HG02623 (cell line): ENCODE data around the gene RSRC1.
"Not testable (repeated sequence)": the region's sequence is repeated elsewhere in the genome, so short reads cannot be mapped to it uniquely, and the experiment has no call there.

ENCODE experiments used
- ATAC-seq: cut with Tn5 transposase; IDR thresholded peaks from one replicate; pipeline ENCODE4 v1.9.1; 2021; ENCODE audit warnings: moderate library complexity; ENCODE audit not compliant: unreplicated experiment

RSRC1 gene

DNA sequence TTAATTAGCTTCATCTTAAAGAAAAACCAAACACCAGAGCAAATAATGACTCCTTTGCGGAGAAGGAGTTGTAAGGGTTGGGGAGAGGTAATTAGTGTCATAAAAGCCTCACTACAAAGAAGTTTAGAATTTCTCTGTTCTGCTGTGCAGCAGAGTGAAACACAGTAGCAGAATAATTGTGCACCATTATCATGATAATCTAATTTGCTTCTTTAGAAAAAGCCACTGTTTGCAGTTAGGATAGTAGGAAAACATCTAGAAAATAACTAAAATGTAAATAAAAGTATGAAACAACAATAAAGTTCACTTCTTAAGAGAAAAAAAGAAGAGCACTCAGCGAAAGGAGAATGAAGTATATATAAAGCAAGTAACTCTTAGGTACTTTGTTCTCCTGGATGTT is 9.2 kb upstream of the RSRC1 start:
- ATAC-seq = no peak

DNA sequence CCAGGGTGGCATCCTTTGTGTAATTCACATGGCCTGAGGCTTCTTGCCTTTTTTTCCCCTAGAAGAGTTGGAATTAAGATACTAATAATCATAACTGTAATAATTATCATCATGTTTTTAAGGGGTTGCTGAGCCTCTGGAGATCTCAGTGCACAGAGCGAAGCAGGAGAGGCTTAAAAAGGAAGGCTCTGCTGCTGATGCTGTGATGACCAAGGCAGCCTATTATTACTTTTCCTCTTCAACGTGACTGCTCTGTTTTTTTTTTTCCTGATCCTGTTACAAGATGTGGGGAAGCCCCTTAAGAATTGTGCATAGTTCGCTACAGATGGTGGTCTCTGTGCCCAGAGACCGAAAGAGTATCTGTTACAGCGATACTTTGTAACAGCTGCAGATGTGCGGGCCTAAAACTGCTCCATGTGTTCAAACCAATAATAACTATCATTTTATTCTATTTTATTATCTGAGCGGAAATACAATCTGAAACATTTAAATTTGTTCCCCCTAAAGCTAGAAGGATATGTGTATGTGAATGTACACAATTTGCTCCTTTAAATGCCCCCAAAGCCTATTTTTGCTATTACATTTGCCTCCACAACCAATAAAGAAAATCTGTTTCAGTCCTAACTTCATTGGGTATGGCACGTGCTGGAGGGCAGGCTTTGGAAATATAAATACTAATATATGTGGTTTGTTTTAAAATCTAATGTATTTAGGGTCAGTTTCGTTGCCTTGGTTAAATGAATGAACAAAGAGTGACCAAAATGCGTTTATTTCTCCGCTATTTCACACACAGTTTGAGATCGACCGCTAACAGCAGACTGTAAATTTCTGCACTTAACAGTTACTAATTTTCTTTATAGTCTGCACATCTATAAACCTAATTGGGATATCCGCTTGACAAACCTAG is 8.3 kb upstream of the RSRC1 start:
- no peak for ATAC-seq

DNA sequence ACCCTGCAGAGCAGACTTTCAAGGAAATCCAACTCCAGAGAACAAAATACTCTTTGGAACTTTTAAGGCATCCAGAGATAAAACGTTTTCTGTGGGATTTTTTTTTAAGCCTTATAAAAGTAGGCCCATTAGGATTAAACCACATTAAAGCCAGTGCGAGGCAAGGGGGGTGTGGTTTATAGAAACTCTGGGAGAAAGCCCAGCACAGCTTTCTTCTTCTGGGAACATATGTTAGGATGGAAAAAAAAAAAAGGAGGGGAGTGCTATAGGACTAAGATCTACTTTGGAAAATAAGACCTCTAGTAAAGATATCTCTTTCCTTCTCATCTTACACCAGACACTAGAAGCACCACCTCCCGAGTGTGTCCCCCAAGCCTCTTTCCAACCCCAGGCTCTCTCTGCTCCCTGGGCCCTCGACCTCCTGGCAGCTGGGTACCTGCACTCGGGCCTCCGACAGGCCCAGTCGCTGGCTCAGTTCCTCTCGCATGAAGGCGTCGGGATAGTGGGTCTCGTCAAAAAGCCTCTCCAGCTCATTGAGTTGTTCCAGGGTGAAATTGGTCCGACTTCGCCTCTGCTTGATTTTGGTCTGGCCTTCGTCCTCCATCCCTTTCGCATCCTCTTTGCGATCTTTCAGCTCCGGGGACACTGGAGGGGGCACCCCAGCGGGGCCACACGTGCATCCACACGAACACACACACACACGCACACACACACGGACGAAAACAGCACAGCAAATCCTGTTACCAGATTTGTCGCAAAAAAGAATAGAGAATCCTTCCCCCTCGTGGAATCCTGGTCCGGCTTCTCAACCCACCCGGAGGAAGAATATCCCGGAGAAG is 7.4 kb upstream of the RSRC1 start:
- no peak for ATAC-seq

DNA sequence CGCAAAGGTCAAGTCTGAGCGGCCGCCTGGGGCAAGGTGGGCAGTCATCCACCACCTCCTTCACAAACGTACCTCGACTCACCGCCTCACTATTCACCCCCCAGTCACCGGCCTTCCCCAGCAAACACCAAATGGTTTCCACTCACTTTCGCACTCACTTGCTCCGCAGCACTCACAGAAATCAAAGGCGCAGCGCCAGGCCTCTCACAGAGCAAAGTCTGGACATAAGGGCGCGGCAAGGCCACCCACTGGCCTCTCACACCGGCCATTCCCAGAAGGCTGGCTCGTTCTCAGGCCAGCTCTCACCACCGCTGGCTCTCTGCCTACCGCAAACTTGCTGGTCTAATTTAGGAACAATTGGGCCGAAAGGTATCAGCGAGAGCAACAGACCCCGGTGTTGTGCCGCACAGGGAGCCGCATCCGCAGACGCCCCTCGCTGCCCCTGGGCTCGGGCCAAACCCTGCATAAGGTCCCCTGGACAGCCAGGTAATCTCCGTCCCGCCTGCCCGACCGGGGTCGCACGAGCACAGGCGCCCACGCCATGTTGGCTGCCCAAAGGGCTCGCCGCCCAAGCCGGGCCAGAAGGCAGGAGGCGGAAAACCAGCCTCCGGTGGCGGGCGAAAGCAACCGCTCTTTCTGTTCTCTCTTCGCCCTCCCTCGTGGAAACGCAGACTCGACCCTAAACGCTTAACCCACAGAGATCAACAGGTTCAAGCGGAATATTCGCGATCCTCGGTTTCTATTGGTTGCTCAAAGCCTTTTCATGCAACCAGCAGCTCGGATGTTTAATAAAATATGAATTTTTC is 6.6 kb upstream of the RSRC1 start:
- ATAC-seq = no peak

DNA sequence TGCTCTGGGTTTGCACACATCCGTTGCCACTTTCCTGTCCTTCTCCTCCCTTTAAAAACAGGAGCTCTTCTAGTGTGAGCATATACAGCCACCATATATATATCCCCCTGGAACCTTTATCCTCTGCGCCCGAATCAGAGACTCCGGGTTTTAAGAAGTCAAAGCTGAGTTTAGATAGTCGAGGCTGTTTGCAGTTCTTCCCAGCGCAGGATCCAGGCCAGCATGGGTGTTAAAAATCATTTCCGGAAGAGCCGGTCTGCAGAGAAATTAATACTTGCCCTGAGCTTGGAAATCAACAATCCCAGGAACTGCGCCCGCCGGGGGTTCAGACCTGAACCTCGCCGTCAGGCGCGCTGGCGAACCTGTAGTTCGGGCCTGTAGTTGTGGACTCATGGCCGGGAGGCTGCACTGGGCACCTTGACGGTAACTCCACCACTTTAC is 6.0 kb upstream of the RSRC1 start:
- ATAC-seq = no peak

DNA sequence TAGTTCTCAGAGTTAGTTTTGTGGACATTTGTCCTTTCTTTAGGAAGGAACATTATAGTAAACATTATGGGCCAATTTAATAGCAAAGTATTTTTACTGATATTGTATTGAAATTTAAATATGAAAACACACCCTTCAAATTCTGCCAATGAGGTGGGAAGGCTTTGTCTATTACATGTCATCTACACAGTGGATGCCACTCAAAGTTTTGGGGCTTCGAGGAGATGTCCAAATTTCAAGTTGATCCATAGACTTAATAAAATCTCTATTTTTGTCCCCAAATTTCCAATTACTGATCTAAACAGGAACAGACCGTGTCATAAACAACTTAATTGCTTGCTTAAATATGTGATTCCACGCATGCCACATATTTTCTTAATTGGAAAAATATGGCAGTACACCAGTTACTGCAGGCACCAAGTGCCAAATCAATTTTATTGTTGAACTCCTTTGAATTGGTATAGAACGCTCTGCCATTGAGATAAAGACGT is 5.4 kb upstream of the RSRC1 start:
- no peak for ATAC-seq

DNA sequence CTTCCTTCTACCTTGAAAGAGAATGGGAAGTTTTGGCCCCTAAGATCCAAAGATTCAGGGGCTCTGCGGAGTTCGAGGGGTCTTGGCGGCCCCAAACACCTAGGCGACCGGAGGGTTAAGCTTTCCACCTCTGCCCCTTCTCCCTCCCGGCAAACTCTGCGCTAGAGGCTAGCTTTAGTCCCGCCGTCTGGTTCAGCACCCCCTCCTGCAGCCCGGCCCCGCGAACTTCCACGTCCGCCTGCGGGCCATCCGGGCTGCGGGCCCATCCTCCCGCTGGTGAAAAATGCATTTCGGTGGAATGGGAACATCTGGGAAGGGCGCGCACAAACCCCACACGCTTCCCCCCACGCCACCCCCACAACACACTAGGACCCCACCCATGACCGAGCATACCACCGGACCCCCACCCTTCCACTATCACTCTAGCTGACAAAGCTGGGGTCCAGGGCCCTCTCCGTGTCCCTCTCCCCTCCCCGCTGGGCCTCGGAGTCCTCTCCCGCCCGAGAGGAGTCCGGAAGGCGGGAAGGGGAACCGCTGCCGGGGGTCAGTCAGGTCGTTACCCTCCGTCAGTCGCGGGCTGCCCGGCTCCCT is 4.7 kb upstream of the RSRC1 start:
- ATAC-seq = no peak

DNA sequence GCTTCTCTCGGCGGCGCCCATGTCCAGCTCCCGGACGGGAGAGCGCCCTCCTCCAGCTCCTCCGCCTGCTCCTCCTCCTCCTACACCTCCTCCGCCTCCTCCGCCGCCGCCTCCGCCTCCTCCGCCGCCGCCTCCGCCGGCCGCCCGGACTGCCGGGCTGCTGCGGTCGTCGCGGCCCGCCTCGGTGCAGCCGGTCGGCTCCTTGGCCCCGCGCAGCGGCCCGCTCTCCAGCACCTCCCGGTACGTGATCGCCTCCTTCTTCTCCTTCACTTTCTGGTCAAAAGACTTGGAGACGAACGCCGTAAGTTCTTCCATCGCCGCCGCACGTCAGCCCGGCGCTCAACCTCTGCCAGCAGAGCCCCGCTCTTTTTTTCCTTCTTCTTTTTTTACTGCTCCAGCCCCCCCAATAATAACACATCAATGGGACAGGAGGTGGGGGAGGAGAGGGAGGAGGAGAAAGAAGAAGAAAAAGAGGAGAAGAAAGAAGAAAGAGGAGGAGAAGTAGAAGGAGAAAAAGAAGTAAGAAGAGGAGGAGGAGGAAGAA is 4.1 kb upstream of the RSRC1 start:
- no peak for ATAC-seq

DNA sequence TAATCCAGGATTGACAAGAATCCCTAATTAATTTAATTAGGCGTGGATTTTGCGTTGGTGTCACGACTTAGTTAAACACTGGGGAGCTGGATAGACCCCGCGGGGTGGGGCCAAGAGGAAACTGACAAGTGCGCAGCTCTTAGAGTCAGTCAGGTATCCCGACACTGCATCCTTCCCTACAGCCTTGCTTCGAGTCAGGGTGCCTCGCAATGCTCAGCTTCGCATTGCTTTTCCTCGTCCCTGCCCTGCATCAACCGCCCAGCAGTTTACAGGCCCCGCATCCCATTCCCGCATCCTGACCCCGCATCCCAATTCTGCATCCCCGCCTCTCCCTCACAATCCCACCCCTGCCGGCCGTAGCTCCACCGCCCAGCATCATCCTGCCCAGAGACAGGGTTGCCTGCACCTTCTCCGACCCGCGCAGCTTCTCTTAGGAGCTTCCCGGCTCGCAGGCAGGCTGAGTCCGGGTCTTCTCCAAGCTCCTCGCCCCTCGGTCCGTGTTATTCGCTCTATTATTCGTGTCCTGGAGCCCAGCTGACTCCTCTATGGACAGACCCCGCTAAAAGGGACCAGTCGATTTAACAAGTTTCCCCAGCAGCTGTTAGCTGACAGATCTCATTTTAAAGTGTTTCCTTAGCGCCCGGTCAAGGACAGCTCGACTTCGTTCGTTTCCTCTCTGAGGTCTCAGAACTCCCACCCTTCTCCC is 3.0 kb upstream of the RSRC1 start:
- ATAC-seq = no peak

DNA sequence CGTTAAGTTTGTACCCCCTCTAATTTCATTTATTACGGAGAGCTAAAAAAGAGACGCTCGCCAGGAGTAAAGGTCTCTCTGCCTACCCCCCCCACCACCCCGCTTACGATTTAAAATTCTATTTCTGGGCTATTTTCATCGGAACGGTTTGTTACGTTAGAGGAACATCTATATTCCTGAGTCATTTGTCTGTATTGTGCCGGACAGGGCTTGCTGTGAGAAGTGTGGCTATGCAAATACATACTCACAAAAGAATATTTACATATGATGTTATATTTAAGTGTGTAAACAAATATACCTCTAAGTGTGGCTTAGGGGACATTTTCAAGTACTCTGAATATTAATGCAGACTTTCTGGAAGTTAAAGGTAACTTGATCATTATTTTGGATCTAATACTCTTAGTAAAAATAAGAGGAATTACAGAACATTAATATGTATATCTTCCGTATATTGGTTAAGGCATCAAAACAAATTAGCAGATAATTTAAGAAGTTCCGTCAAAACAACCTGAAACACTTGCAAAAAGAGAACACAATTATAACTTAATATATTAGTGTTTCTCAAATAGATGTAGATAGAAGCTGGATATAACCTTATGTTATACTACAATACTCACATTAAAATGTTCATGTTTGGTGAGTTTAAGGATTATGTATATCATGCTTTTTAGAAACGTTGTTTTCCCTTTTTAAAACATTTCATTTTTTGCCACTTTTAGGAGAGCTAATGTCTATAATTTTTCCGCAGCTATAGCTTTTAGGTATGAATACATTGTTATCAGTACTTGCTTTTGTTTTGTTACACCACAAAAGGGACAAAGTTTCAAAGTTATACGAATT is 2.1 kb upstream of the RSRC1 start:
- ATAC-seq = no peak

DNA sequence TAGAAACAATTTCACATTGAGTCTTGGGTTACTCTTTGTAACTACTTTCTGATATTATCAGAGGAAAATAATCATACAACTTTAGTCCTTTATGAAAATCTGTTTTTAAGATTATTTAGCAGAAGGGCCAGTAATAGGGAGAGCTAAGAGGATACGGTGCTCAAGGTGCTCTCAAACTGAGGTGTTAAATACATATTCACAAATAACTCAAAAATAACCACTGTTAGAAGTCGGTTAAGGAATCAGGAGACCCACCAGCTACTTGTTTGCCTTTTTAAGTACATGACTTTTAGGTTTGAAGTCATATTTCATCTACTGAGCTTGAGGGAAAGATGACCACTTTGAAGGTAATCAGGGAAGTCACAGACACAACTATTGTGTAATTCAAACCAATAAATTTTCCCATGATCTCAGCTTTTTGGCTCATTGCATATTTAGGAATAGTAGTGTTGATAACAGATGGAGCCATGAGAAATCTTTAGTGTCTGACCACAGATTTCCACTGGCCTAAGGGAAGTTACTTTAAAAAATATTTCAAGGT is 1.4 kb upstream of the RSRC1 start:
- ATAC-seq = no peak

DNA sequence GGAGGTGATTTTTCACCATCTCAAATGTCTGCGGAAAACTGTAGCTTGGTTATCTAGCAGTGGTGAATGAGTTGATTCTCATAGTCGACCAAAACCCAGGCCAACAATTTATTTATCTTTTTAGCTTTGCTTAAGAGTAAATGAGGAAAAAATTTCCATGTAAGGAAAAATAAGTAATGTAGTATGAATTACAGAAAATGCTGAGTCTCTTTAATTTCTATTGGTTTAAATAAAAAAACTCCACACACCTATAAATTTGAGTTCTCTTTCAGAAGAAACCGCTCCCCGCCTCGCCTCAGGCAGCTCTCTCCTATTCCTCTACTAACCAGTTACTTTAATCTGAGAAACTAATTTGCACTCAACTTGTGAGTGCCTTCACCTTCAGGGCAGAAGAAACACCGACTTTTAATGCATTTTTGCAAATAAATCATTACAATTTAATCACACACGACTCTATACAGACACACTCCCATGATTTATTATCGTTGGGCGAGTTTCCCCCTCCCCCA is 540 bp upstream of the RSRC1 start:
- no peak for ATAC-seq

DNA sequence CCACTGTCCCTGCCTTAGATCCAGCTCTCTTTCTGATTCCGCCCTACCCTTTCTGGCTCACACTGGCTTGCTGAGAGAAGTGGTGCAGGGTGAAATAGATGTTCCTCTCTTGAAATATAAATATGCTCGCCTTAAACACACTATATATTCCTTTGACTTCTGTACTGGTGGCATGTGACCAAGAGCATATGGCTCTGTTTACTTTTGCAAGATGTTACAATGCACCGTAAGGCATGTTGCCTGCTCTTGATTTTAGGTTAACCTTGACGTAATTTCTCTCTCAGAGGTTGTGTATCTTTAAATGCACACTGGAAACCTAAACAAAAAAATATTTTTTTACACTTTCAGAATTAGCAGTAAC is 749 bp downstream of the RSRC1 start:
- no peak for ATAC-seq

DNA sequence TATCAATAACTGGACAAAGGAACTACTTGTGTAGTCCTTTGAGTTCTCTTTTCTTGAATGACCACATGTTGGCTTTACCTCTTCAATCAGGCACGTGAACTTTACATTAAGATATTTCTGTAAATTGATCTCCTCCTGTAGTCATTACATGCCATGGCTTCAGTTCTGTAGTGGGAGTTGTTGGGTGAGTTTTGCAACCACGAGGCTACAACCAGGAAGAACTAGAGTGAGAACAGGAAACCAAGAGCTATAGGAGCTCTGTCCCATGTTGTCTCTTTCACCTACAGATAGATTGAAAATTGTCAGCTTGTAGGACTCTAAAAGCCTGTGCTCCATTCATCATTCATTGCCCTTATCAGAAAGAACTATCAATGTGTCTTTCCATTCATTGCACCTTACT is 2.0 kb downstream of the RSRC1 start:
- no peak for ATAC-seq

DNA sequence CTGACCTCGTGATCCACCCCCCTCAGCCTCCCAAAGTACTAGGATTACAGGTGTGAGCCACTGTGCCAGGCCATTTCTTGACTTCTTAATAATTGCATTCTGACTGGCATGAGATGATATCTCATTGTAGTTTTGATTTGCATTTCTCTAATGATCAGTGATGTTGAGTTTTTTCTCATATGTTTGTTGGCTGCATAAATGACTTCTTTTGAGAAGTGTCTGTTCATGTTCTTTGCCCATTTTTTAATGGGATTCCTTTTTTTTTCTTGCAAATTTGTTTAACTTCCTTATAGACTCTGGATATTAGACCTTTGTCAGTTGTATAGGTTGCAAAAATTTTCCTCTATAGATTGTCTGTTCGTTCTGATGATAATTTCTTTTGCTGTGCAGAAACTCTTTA is 3.7 kb downstream of the RSRC1 start:
- ATAC-seq = not testable (repeated sequence)

DNA sequence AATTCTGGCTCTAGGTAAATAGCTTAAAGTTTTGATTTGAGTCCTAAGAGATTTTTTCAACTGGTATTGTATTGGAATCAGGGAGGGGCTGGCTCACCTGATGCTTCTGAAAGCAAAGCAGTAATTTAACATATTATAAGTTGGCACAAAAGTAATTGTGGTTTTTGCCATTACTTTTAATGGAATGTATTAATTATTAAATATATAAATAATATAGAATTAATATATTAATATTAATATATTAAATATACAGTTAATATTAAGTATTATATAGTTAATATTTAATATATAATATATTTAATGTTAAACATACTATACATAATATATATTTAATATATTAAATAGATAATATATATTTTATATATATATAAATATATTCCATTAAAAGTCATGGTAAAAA is 10.4 kb downstream of the RSRC1 start:
- ATAC-seq = no peak

DNA sequence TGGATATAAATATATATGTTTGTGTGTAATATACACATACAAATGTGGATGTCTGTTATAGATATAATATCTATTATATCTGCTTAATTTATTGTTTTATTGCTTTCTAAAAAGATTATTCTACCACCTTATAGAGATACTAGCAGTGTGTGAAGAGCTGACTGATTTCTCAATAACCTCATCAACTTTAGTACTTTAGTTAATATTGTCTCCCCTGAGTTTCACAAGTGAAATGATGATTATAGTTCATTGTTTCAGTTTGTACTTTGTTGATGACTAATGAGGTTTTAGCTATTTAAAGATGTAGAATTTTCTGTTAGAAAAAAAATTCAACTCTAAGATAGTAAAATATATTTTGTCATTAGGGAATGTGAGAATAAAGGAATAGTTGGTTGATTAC is 11.4 kb downstream of the RSRC1 start:
- peak; percentile 89 for ATAC-seq

DNA sequence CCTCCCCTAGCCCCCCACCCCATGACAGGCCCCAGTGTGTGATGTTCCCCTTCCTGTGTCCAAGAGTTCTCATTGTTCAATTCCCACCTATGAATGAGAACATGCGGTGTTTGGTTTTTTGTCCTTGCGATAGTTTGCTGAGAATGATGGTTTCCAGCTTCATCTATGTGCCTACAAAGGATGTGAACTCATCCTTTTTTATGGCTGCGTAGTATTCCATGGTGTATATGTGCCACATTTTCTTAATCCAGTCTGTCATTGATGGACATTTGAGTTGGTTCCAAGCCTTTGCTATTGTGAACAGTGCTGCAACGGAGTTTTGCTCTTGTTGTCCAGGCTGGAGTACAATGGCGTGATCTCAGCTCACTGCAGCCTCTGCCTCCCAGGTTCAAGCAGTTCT is 12.8 kb downstream of the RSRC1 start:
- not testable (repeated sequence) for ATAC-seq
